Measurements from ENCODE around the gene DHH. TPM values are rescaled to one million over a fixed set of nuclear protein-coding genes. Genes with fewer than 3 reads are reported as not detected.
A peak's percentile ranks its signal among the peaks of the same experiment; 100 is the strongest.

The DHH gene
- total RNA-seq, 1 donor from 2014 or later, result 0.46 TPM

- H3K9me3 Mint-ChIP-seq (ENCODE audit: unreplicated experiment), result no peaks in the 10 kb centered on the region
- H3K27ac Mint-ChIP-seq (ENCODE audit: unreplicated experiment), result no peak overlapping the region
- peaks cover 20% of the 10 kb centered on the region for H3K4me1 Mint-ChIP-seq (ENCODE audit: unreplicated experiment)
- peak; percentile 76 for DNase-seq (ENCODE audit: low spot score)
- peaks cover 52% of the 10 kb centered on the region for H3K36me3 Mint-ChIP-seq (ENCODE audit: low read depth, unreplicated experiment)
- peak; percentile 90 for TF ChIP-seq CTCF (IDR thresholded peaks at IDR 0.05; ENCODE audit: unreplicated experiment)
- peak overlapping the region; percentile 60 for H3K4me3 Mint-ChIP-seq (ENCODE audit: unreplicated experiment)
- peaks cover 22% of the 10 kb centered on the region for H3K27me3 Mint-ChIP-seq (ENCODE audit: unreplicated experiment)
Measured at GRCh38 chr12:49098035-49098451, 3.4 kb upstream of the DHH start.

GRCh38 chr12:49097381-49097780 is 2.8 kb upstream of the DHH start:
- Mint-ChIP-seq H3K27me3 (ENCODE audit: unreplicated experiment) (peaks cover 21% of the 10 kb centered on the region), H3K36me3 (ENCODE audit: low read depth, unreplicated experiment) (peaks cover 49% of the 10 kb centered on the region), H3K9me3 (ENCODE audit: unreplicated experiment) (no peaks in the 10 kb centered on the region), H3K4me3 (ENCODE audit: unreplicated experiment) (no peak overlapping the region), H3K27ac (ENCODE audit: unreplicated experiment) (no peak overlapping the region), H3K4me1 (ENCODE audit: unreplicated experiment) (peaks cover 21% of the 10 kb centered on the region)
- DNase-seq (ENCODE audit: low spot score), result no peak
- no peak for TF ChIP-seq CTCF (IDR thresholded peaks at IDR 0.05; ENCODE audit: unreplicated experiment)

GRCh38 chr12:49094975-49095365 is 369 bp upstream of the DHH start:
- Mint-ChIP-seq H3K4me1 (ENCODE audit: unreplicated experiment) (peaks cover 35% of the 10 kb centered on the region), H3K4me3 (ENCODE audit: unreplicated experiment) (peak overlapping the region; percentile 8), H3K9me3 (ENCODE audit: unreplicated experiment) (no peaks in the 10 kb centered on the region), H3K27ac (ENCODE audit: unreplicated experiment) (peak overlapping the region; percentile 70), H3K27me3 (ENCODE audit: unreplicated experiment) (peaks cover 19% of the 10 kb centered on the region), H3K36me3 (ENCODE audit: low read depth, unreplicated experiment) (peaks cover 29% of the 10 kb centered on the region)
- TF ChIP-seq CTCF (IDR thresholded peaks at IDR 0.05; ENCODE audit: unreplicated experiment), result no peak
- no peak for DNase-seq (ENCODE audit: low spot score)

GRCh38 chr12:49093792-49094159 is 825 bp downstream of the DHH start:
- Mint-ChIP-seq H3K27ac (ENCODE audit: unreplicated experiment) (no peak overlapping the region), H3K4me3 (ENCODE audit: unreplicated experiment) (peak overlapping the region; percentile 56), H3K4me1 (ENCODE audit: unreplicated experiment) (peaks cover 37% of the 10 kb centered on the region), H3K36me3 (ENCODE audit: low read depth, unreplicated experiment) (peaks cover 20% of the 10 kb centered on the region), H3K9me3 (ENCODE audit: unreplicated experiment) (no peaks in the 10 kb centered on the region), H3K27me3 (ENCODE audit: unreplicated experiment) (peaks cover 20% of the 10 kb centered on the region)
- no peak for TF ChIP-seq CTCF (IDR thresholded peaks at IDR 0.05; ENCODE audit: unreplicated experiment)
- DNase-seq (ENCODE audit: low spot score), result peak; percentile 39

GRCh38 chr12:49092816-49093406 is 1.7 kb downstream of the DHH start:
- no peak for TF ChIP-seq CTCF (IDR thresholded peaks at IDR 0.05; ENCODE audit: unreplicated experiment)
- Mint-ChIP-seq H3K27ac (ENCODE audit: unreplicated experiment) (no peak overlapping the region), H3K9me3 (ENCODE audit: unreplicated experiment) (no peaks in the 10 kb centered on the region), H3K36me3 (ENCODE audit: low read depth, unreplicated experiment) (peaks cover 14% of the 10 kb centered on the region), H3K4me3 (ENCODE audit: unreplicated experiment) (peak overlapping the region; percentile 65), H3K27me3 (ENCODE audit: unreplicated experiment) (peaks cover 21% of the 10 kb centered on the region), H3K4me1 (ENCODE audit: unreplicated experiment) (peaks cover 43% of the 10 kb centered on the region)
- no peak for DNase-seq (ENCODE audit: low spot score)

Data from endothelial cell (in vitro differentiated cells).